ENCODE measurements around the gene MAST1.
"Not testable (repeated sequence)": the region's sequence is repeated elsewhere in the genome, so short reads cannot be mapped to it uniquely, and the experiment has no call there.

MAST1 gene

DNA sequence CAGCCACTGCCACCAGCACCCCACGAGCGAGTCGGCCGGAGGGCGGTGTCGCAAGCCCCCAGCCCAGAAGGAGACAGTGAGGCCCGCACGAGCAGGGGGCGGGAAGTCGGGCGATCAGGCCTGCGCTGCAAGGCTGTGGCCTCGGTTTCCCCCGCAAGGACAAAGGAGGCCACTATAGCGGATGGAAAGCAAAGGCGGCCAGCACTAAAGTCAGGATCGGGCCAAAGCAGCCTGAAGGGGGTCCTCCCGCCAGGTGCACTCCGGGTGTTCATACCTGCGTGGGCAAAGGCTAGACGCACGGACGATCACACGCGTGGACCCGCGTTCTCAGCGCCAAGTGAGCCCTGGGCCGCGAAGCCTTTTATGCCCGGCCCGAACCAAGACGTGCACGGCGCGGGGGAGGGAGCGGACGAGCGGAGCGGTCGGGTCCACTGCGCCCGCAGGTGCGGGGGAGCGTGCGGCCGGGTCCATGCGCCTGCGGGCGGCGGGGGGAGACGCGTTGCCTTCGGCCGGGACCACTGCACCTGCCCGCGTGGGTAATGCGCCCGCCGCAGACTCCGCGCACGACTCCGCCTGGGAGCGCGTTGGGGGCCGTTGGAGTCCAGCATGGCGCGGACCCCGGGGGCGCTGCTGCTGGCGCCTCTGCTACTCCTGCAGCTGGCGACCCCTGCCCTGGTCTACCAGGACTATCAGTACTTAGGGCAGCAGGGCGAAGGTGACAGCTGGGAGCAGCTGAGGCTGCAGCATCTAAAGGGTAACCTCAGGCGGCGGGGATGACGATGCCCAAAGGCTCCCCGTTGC is 36.6 kb upstream of the MAST1 start, which contains the start of the genes PRDX2 and THSD8:
Gene PRDX2, minus strand, starts transcription at position 335 of the 801 bp plus-strand sequence. CDS start 539 bp downstream, outside the sequence.
Gene THSD8, plus strand, starts transcription at position 604 of the 801 bp plus-strand sequence. Its CDS starts 3 bp downstream, at position 607.
- no peak for FAIRE-seq

DNA sequence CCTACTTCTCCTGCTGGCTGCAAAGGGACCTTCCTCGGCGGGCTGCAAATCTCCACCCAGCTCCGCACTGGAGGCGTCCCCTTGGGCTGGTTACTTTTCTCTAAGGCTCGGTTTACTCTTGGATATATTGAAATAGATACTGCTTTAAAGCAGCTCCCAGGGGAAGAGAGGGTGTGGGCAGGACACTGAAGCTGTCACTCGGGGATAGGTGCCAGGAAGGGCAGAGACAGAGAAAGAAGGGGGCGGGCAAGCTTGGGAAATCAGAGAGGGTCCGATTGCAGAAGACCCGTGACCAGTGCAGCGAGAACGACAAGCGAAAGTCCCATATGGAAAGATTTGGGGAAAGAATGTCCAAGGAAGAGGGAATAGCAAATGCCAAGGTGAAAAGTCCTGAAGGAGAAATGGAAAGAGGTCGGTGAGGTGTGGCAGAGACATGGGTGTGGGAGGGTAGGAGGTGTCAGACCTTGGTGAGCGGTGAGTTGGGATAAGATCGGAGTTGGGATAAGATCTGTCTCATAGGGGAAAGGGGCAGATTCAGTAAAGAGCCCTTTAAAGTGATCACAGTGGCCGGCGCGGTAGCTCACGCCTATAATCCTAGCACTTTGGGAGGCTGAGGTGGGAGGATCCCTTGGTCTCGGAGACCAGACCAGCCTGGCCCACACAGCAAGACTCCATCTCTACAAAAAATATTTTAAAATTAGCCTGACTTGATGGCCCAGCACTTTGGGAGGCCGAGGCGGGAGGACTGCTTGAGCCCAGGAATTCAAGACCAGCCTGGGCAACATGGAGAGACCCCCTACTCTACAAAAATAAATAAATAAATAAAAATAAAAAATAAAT is 35.8 kb upstream of the MAST1 start:
- no peak for FAIRE-seq

DNA sequence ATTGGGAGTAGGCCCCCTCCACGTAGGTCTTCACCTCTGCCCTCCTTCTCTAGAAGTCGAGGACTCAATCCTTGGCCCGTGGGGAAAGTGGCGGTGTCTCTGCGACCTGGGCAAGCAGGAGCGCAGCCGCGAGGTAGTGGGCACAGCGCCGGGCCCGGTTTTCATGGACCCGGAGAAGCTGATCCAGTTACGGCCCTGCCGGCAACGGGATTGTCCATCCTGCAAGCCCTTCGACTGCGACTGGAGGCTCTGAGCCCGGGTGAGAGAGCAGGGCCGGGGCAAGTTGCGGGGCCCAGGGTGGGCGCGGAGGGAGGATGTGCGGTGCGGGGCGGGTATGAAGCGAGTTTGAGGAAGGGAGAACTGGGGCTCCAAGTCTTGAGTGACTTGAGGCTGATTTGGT is 34.3 kb upstream of the MAST1 start:
- no peak for FAIRE-seq

DNA sequence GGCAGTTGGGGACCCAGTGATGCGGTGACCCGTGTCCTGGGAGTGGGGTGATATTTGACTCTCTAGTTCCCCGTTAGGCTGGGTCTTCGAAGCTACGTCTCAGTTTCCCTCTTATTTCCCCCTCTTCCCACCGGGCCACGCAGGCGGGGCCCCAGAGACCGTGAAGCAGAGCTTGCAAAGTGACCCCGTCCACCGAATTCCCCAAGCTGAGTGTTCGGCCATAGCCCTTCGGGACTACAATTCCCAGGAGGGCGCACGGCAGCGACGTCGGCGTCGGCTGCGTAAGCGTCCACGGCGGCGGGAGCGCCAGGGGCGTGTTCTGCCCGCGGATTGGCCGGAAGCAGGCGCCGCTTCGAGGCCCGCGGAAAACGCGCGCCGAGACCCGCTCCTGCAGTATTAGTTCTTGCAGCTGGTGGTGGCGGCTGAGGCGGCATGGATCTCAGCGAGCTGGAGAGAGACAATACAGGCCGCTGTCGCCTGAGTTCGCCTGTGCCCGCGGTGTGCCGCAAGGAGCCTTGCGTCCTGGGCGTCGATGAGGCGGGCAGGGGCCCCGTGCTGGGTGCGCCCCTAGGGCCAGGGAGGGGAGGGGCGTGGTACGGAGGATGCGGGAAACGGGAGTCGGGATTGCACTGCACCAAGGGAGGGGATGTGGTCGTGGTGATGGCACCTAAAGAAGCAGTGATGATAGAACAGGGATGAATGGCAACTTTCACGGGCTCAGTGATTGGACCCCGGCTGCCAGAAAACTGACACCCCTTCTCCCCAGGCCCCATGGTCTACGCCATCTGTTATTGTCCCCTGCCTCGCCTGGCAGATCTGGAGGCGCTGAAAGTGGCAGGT is 31.9 kb upstream of the MAST1 start, which contains the start of gene RNASEH2A:
Gene RNASEH2A, plus strand, starts transcription at position 343 of the 840 bp plus-strand sequence. Its CDS starts 90 bp downstream, at position 433.
- FAIRE-seq = no peak

DNA sequence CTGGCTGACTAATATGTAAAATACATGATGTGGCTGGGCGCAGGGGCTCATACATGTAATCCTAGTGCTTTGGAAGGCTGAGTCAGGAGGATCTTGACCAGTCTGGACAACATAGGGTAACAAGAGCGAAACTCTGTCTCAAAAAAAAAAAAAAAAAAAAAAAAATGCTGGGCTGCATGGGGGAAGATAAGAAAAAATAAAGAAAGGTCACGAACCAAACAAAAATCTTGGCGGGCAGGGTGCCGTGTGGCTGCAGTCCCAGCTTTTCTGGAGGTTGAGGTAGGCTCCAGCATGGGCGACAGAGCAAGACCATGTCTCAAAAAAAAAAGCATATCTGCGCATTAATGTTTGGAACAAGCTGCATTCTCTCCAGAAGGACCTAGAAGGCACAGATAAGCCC is 23.2 kb upstream of the MAST1 start:
- FAIRE-seq = no peak

DNA sequence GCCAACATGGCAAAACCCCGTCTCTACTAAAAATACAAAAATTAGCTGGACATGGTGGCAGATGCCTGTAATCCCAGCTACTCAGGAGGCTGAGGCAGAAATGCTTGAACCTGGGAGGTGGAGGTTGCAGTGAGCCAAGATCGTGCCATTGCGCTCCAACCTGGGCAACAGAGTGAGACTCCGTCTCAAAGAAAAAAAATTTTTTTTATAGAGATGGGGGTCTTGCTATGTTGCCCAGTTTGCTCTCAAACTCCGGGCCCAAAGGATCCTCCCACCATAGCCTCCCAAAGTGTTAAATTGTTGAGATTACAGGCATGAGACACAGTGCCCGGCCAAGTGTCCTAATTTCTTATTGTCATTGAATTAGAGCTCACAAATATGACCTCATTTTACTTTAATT is 21.1 kb upstream of the MAST1 start:
- FAIRE-seq = not testable (repeated sequence)

DNA sequence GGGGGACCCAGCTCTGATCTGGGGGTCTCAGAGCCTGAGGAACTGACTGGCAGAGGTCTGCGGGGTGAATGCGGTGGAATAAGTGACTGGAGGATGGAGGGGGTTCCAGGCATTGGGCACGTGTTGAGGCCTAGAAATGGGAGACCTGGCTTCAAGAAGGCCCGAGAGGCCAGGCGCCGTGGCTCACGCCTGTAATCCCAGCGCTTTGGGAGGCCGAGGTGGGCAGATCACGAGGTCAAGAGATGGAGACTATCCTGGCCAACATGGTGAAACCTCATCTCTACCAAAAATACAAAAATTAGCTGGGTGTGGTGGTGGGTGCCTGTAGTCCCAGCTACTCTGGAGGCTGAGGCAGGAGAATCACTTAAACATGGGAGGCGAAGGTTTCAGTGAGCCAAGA is 20.5 kb upstream of the MAST1 start:
- FAIRE-seq = not testable (repeated sequence)

DNA sequence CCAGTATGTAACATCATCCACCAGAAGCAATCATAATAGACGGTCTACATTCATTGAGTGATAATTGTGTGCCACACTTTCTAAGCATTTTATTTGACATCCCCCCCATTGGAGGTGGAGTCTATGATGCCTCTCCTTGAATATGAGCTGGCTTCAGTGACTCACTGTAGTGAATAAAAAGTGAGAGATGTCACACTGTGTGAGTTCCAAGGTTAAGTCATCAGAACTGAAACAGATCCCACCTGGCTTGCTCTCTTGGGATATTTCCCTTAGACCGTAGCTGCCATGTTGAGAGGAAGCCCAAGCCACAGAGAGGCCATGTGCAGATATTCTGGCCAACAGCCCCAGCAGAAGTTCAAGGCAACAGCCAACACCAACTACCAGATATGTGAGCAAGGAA is 16.6 kb upstream of the MAST1 start:
- no peak for FAIRE-seq

DNA sequence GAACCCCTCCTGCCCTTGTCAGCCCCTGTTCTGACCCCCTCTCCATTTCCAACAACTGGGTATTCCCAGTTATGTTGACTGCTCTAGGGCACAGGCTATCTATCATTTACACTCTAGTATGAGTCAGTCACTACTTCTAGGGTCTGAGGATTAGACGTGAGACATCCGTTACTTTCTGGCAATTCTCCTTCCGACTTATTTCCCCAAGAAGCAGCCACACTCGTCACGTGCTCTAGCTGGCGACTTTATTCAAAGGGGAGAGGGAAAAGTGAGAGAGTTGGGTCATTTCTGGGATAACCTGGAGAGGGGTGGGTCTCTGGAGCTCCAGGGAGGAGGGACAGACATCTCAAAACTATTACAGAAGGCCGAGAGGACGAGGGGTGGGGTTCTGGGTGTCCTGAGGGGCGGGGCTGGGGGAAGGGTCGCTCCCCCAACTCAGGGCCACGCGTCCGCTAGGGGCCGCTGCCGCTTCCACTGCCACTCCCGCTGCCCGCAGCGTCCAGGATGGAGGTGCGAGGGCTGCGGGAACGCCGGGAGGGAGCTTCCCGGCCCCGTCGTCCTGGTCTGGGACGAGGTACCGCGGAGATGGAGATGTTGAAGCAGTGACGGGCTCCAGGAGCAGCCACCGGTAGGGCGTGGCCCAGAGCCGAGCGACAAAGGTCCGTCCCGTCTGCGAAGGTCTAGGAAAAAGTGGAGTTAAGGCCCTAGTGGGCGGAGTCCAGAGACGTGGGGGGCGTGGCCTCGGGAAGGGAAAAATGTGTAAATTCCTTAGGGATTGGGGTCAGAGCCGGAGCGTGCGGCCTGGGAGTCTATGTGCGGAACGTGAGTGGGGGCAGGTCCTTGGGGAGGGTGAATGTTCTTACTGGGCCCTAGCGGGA is 12.8 kb upstream of the MAST1 start:
- no peak for FAIRE-seq

DNA sequence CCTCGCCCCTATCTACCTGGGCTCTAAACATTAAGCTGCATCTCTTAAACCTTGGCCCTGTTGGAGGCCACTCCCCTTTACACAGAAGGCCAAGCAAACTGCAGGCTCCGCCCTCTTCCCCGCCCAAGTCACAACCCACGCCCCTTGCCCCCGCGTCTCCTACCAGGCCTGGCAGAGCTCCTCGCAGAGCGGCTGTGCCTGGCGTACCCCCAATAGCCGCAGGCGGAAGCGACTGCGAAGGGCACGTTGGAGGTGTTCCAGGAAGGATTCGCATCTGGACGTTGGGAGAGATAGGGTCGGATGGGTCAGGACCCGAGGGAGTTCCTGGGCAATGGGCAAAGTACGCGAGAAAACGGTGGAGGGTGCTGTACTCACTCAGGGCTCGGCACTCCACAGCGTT is 9.8 kb upstream of the MAST1 start:
- no peak for FAIRE-seq

DNA sequence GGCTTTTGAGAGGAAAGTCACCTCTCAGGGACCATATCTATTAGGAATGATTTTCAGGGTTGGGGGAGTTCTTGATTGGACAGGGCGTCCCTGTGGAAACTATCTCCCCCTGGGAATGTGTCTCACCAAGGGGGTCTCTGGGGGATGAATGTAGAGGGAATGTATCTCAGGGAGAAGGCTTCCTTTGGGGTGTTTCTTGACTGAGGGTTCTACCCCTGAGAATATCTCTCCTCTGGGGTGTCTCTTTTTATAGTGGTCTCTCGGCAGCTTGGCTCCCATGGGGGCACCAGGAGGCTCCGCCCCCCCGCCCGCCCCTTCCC is 4.9 kb upstream of the MAST1 start:
- FAIRE-seq = no peak

DNA sequence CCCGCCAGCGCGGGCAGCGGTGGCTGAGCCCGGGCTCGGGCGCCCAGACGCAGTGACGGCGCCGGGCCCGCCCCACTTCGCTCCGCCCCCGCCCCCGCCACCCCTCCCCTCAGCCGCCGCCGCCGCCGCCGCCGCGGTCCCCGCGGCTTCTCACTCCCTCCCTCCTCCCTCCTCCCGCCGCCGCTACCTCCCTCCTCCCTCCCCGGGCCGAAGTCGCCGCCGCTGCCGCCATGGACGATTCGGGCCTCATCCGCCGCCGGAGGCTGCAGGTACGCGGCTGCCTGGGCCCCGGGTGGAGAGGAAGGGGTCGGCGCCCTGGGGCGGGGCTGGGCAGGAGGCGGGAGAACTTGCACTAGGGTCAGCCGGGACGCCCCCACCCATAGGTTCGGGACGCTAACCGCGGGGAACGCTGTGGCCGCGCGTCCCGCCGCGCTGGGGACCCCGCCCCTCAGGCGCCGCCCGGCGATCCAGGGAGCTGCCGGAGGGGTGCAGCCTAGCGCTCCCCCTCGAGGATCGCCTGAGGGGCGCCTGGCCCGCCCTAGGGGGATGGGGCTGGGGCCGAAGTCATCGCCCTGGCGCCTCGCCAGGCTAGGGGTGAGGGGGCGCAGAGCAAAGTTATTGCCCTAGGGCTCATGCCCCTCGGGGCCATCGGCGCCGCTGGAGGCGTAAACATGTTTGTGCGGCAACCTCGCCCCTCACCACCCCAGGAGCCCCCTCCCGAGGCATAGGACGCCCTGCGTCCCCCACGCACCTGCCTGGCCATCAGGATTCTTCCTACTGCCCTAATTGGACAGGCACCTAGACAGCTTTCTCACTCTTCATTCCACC is 4.4 kb upstream of the MAST1 start:
- no peak for FAIRE-seq

DNA sequence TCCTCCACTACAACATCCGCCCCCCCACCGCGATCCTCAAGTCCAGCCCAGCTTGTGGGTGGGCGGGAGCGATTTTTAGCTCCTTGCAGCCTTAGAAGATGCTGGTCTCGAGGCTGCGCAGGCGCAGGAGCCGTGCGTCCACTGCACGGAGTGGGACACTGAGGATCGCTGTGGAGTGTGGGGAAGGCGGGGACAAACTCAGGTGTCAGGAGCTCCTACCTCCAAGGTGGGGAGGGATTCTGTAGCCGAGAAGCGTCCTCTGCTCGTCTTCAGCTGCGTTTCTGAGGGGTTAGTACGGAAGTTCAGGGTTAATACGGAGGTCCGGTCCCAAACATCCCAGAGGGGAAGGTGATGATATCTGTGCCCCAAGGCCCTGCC is 3.8 kb upstream of the MAST1 start, which contains the start of gene RTBDN:
Gene RTBDN, minus strand, starts transcription at position 14 of the 378 bp plus-strand sequence. CDS start 4,600 bp downstream, outside the sequence.
- FAIRE-seq = no peak

DNA sequence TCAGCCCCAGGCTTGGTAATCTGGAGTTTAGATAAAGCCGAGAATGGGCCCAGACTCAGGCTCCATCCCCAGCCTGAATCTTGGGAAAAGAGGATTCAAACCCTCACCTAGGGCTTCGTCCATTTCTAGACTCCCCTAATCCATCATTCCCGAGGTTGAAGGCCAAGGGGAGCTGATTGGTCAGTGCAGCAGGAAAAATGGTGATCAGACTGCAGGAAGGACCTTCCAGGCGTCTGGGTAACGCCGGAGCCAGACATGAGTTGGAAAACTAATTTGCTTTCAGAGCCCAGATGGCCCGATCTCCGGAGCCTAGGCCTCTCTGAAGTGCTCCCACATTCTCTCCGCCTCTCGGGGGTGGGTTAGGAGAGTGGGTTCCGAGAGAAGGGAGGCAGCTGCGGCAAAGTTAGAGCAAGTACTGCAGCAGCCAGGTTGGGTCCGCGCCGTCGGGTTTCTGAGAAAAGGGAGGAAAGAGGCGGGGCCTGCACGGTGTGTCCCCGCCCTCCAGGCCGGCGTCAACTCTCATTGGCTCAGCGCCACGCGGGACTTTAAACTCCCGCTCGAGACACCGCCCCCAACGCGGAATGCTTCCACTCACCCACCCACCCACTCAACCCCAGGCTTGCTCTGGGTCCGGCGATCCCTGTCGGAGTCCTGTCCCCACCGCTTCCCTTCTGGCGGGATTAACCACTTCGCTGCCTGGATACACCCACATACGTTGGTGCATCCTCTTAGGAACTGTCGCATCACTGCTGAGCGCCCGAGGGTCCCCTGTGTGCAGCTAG is 3.1 kb upstream of the MAST1 start:
- FAIRE-seq = no peak

DNA sequence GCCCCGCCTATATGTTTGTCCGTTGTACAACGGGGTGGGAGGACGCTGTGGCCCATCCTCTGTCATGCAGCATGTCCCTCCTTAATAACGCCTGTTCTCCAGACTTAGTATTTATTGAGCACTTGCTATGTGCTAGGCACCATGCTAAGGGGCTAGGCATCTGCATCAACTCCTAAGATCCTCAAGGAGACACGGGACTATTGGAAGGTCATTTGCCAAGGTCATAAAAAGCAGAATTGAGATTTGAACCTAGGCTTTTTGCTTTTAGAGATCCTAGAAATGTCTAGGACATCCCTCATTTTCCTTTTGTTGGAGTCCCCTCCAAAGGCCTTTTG is 1.8 kb upstream of the MAST1 start:
- FAIRE-seq = no peak

DNA sequence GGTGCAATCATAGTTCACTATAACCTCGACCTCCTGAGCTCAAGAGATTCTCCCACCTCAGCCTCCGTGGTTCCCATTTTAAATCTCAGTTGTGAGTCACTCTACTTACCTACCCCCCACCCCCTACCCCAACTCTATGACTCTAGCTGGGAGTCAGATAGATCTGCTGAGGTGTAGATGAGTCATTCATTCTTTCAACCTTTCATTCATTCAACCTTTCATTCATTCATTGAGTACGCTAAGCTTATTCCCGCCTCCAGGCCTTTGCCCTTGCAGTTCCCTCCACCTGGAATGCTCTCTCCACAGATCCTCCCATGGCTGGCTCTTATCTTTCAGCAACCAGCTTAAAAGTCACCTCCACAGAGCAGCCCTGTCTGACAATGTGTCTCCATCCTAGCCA is 1.1 kb upstream of the MAST1 start:
- FAIRE-seq = no peak

DNA sequence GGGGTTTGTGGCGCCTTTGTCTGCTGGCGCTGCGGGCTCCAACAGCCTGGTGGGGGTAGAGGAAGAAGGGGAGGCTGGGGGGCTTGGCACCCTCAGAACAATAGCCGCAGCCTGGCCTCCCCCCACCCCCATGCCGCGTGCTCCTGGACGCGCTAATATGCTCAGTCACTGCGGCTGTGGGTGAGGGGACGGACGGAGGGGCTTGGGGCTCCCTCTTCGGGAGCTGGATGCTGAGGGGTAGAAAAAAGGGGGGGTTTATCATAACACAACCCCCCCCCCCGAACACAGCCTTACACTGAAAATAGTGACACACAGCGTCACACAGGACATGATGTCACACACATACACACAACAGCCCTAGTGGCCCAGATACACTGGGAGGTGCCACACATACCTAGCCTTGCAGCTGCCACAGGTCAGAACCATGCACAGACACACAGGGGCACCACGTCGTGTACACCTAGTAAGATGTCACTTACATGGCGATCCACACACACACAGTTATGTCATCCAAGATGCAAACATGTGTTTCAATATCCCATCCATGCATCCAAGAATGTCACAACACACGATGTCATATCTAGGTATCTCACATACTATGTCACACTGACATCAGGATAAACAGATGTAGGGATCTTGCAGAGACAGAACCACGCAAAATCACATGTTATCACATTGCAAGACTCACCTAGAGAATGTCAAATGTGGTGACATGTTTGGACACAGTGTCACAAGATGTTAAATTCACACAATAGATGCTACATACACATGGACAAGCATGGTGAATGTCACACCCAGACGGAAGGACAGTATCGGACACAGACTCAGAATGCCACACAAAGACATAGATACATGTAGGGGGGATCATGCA is 806 bp downstream of the MAST1 start:
- no peak for FAIRE-seq

DNA sequence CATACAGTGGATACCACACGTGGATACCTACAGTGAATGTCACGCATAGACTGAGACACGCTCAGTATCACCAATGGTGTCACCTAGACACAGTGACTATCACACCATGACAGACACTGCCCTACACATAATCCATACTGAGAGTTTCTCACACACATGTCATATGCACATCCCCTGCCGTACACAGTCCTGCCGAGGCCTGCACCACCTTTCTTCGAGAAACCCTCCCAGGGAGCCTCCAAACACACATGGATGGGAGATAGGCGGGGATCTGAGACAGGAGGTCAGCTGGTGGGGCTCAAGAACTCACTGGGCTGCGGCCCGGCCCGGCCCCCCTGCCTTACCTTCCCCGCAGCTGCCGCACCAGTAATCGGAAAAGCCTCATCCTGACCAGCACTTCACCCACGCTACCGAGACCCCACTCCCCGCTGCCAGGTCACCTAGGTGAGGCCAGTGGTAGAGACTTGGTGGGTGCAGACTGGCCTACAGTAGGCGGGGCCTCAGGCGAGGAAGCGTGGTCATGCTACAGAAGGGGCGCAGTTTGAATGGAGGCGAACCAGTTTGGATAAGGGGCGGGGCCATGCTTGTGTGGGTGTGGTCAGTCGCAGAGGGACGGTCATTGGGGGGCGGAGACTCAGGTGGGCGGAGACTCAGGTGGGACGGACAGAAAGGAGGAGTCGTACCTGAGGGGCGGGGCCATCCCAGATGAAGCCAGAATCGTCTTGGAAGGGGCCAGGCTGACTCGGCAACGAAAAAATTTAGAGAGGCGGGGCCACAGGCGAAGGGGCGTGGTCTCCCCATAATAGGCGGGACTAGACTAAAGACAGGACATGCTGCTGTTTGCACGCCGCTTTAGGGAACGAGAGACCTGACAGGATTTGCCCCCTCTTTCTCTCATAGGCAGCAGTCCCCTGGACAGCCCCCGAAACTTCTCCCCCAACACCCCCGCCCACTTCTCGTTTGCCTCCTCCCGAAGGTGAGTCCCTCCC is 2.1 kb downstream of the MAST1 start:
- no peak for FAIRE-seq
